ENCODE measurements around the gene TFIP11.

The TFIP11 gene

GRCh38 chr22:26479792-26480610, 32.3 kb downstream of the TFIP11 start:
- TF ChIP-seq MAX (IDR thresholded peaks at IDR 0.05; ENCODE audit: low read depth, low read length) (no peak), POLR2A (IDR thresholded peaks at IDR 0.05; ENCODE audit: extremely low read depth, insufficient read length) (no peak), MYC (IDR thresholded peaks at IDR 0.05; ENCODE audit: low read depth, low read length) (no peak), CTCF (IDR thresholded peaks at IDR 0.05; ENCODE audit: low read depth, low read length) (no peak)
- H3K4me3 ChIP-seq (ENCODE audit: low read depth, low read length): peak overlapping the region; percentile 76
- peak; percentile 65 for DNase-seq (ENCODE audit: low read depth)

GRCh38 chr22:26479043-26479791, 33.1 kb downstream of the TFIP11 start:
- TF ChIP-seq POLR2A (IDR thresholded peaks at IDR 0.05; ENCODE audit: extremely low read depth, insufficient read length): no peak
- no peak for TF ChIP-seq MAX (IDR thresholded peaks at IDR 0.05; ENCODE audit: low read depth, low read length)
- no peak for TF ChIP-seq CTCF (IDR thresholded peaks at IDR 0.05; ENCODE audit: low read depth, low read length)
- TF ChIP-seq MYC (IDR thresholded peaks at IDR 0.05; ENCODE audit: low read depth, low read length): no peak
- peak; percentile 40 for DNase-seq (ENCODE audit: low read depth)
- H3K4me3 ChIP-seq (ENCODE audit: low read depth, low read length): peak overlapping the region; percentile 76

GRCh38 chr22:26477341-26477731, 34.9 kb downstream of the TFIP11 start:
- no peak for DNase-seq (ENCODE audit: low read depth)
- no peak overlapping the region for H3K4me3 ChIP-seq (ENCODE audit: low read depth, low read length)

GRCh38 chr22:26476705-26477340, 35.5 kb downstream of the TFIP11 start:
- TF ChIP-seq MYC (IDR thresholded peaks at IDR 0.05; ENCODE audit: low read depth, low read length) (no peak), CTCF (IDR thresholded peaks at IDR 0.05; ENCODE audit: low read depth, low read length) (no peak)
- no peak overlapping the region for H3K4me3 ChIP-seq (ENCODE audit: low read depth, low read length)
- DNase-seq (ENCODE audit: low read depth): peak; percentile 18

More at GRCh38 chr22:26477341-26477731, 34.9 kb downstream of the TFIP11 start:
- TF ChIP-seq CTCF (IDR thresholded peaks at IDR 0.05; ENCODE audit: low read depth, low read length): no peak
- no peak for TF ChIP-seq POLR2A (IDR thresholded peaks at IDR 0.05; ENCODE audit: extremely low read depth, insufficient read length)
- TF ChIP-seq MYC (IDR thresholded peaks at IDR 0.05; ENCODE audit: low read depth, low read length): no peak
- no peak for TF ChIP-seq MAX (IDR thresholded peaks at IDR 0.05; ENCODE audit: low read depth, low read length)

GRCh38 chr22:26474682-26475081, 37.6 kb downstream of the TFIP11 start:
- DNase-seq (ENCODE audit: low read depth): peak; percentile 40
- TF ChIP-seq POLR2A (IDR thresholded peaks at IDR 0.05; ENCODE audit: extremely low read depth, insufficient read length) (no peak), MYC (IDR thresholded peaks at IDR 0.05; ENCODE audit: low read depth, low read length) (no peak), MAX (IDR thresholded peaks at IDR 0.05; ENCODE audit: low read depth, low read length) (no peak), CTCF (IDR thresholded peaks at IDR 0.05; ENCODE audit: low read depth, low read length) (no peak)
- H3K4me3 ChIP-seq (ENCODE audit: low read depth, low read length): no peak overlapping the region

All from NB4 (cell line).